Left lobe of liver (tissue), 2 donors: ENCODE measurements around the gene TFB2M. TPM values are rescaled to one million over a fixed set of nuclear protein-coding genes. Genes with fewer than 3 reads are reported as not detected.
"Not testable (repeated sequence)": the region's sequence is repeated elsewhere in the genome, so short reads cannot be mapped to it uniquely, and the experiment has no call there.

Source experiments
- ATAC-seq: fragments of 200-7000 bp; cut with Tn5 transposase; one replicate; pipeline ENCODE4 v1.9.1; 2020; ENCODE audit warnings: mild to moderate bottlenecking, moderate library complexity
- DNase-seq: peaks from one replicate; pipeline ENCODE4 v3.0.0-alpha.2; 2020; ENCODE audit warnings: low spot score
- total RNA-seq: library from RNA; stranded (reverse); gene quantifications from one replicate; pipeline ENCODE4 v1.2.1, GENCODE V29; 2021
- donor health status: DM: no; HTN: no; CAD: no; lungs with moderate emphysema.
- donor health status: DM: no; HTN: yes; CAD: no.

The TFB2M gene
- 14.1 TPM for total RNA-seq

GRCh38 chr1:246566128-246566812, at the start of gene TFB2M, which contains the start of gene CNST:
TFB2M (minus strand) TSS chr1:246566261; CDS start chr1:246566138, 123 bp downstream.
CNST (plus strand) TSS chr1:246566456; CDS start chr1:246591563, 25,107 bp downstream.
- peak; percentile 99 for DNase-seq
- ATAC-seq, result peak; percentile 97

GRCh38 chr1:246613096-246613758, 47.2 kb upstream of the TFB2M start:
- DNase-seq, result no peak
- no peak for ATAC-seq

GRCh38 chr1:246609632-246610031, 43.6 kb upstream of the TFB2M start:
- ATAC-seq (no peak), DNase-seq (no peak)

- peak; percentile 85 for ATAC-seq
- peak; percentile 62 for DNase-seq
These were observed 42.7 kb upstream of the TFB2M start for GRCh38 chr1:246608616-246609376.

- DNase-seq (no peak), ATAC-seq (no peak)
These were observed 41.4 kb upstream of the TFB2M start for GRCh38 chr1:246607462-246607861.

- not testable (repeated sequence) for DNase-seq, ATAC-seq
These were observed 39.2 kb upstream of the TFB2M start for GRCh38 chr1:246605231-246605630.

GRCh38 chr1:246602194-246602593, 36.1 kb upstream of the TFB2M start:
- DNase-seq (no peak), ATAC-seq (no peak)

- ATAC-seq (no peak), DNase-seq (no peak)
These were observed 34.5 kb upstream of the TFB2M start for GRCh38 chr1:246600579-246600978.

GRCh38 chr1:246599315-246599714, 33.3 kb upstream of the TFB2M start:
- DNase-seq (no peak), ATAC-seq (no peak)

- DNase-seq (no peak), ATAC-seq (no peak)
These were observed 31.9 kb upstream of the TFB2M start for GRCh38 chr1:246597971-246598370.

- ATAC-seq, result peak; percentile 62
- DNase-seq, result no peak
These were observed 31.3 kb upstream of the TFB2M start for GRCh38 chr1:246597340-246597739.

- ATAC-seq (no peak), DNase-seq (no peak)
These were observed 29.1 kb upstream of the TFB2M start for GRCh38 chr1:246595146-246595545.

GRCh38 chr1:246592695-246593094, 26.6 kb upstream of the TFB2M start:
- ATAC-seq, result no peak
- DNase-seq, result no peak

- ATAC-seq, result no peak
- DNase-seq, result no peak
These were observed 25.9 kb upstream of the TFB2M start for GRCh38 chr1:246591958-246592357.

- DNase-seq (no peak), ATAC-seq (no peak)
These were observed 25.4 kb upstream of the TFB2M start for GRCh38 chr1:246591504-246591903.

GRCh38 chr1:246591047-246591446, 25.0 kb upstream of the TFB2M start:
- no peak for ATAC-seq
- no peak for DNase-seq

- ATAC-seq, DNase-seq: not testable (repeated sequence)
These were observed 23.9 kb upstream of the TFB2M start for GRCh38 chr1:246589919-246590318.

GRCh38 chr1:246588159-246588721, 22.2 kb upstream of the TFB2M start:
- ATAC-seq, result no peak
- DNase-seq, result no peak

GRCh38 chr1:246587606-246588005, 21.5 kb upstream of the TFB2M start:
- ATAC-seq, result peak; percentile 15
- DNase-seq, result no peak

GRCh38 chr1:246587032-246587431, 21.0 kb upstream of the TFB2M start:
- ATAC-seq, result no peak
- no peak for DNase-seq

- peak; percentile 80 for DNase-seq
- ATAC-seq, result peak; percentile 66
These were observed 17.6 kb upstream of the TFB2M start for GRCh38 chr1:246583448-246584185.
